ENCODE measurements around the gene PRKCB.

- TF ChIP-seq, protein P1, sequence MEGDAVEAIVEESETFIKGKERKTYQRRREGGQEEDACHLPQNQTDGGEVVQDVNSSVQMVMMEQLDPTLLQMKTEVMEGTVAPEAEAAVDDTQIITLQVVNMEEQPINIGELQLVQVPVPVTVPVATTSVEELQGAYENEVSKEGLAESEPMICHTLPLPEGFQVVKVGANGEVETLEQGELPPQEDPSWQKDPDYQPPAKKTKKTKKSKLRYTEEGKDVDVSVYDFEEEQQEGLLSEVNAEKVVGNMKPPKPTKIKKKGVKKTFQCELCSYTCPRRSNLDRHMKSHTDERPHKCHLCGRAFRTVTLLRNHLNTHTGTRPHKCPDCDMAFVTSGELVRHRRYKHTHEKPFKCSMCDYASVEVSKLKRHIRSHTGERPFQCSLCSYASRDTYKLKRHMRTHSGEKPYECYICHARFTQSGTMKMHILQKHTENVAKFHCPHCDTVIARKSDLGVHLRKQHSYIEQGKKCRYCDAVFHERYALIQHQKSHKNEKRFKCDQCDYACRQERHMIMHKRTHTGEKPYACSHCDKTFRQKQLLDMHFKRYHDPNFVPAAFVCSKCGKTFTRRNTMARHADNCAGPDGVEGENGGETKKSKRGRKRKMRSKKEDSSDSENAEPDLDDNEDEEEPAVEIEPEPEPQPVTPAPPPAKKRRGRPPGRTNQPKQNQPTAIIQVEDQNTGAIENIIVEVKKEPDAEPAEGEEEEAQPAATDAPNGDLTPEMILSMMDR (conservative IDR thresholded peaks at IDR 0.05; ENCODE audit: low read depth in 2 of 2) = no peak
- TF ChIP-seq POLR2AphosphoS5 (IDR thresholded peaks at IDR 0.05; ENCODE audit: low read depth) = no peak
- no peak for TF ChIP-seq EZH2phosphoT487 (IDR thresholded peaks at IDR 0.05; ENCODE audit: unreplicated experiment)
- no peak for TF ChIP-seq EZH2 (IDR thresholded peaks at IDR 0.05; ENCODE audit: low read depth, unreplicated experiment)
- TF ChIP-seq, protein P2, sequence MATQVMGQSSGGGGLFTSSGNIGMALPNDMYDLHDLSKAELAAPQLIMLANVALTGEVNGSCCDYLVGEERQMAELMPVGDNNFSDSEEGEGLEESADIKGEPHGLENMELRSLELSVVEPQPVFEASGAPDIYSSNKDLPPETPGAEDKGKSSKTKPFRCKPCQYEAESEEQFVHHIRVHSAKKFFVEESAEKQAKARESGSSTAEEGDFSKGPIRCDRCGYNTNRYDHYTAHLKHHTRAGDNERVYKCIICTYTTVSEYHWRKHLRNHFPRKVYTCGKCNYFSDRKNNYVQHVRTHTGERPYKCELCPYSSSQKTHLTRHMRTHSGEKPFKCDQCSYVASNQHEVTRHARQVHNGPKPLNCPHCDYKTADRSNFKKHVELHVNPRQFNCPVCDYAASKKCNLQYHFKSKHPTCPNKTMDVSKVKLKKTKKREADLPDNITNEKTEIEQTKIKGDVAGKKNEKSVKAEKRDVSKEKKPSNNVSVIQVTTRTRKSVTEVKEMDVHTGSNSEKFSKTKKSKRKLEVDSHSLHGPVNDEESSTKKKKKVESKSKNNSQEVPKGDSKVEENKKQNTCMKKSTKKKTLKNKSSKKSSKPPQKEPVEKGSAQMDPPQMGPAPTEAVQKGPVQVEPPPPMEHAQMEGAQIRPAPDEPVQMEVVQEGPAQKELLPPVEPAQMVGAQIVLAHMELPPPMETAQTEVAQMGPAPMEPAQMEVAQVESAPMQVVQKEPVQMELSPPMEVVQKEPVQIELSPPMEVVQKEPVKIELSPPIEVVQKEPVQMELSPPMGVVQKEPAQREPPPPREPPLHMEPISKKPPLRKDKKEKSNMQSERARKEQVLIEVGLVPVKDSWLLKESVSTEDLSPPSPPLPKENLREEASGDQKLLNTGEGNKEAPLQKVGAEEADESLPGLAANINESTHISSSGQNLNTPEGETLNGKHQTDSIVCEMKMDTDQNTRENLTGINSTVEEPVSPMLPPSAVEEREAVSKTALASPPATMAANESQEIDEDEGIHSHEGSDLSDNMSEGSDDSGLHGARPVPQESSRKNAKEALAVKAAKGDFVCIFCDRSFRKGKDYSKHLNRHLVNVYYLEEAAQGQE (IDR thresholded peaks at IDR 0.05; ENCODE audit: unreplicated experiment) = no peak
- no peak for TF ChIP-seq JUNB (IDR thresholded peaks at IDR 0.05; ENCODE audit: unreplicated experiment)
- no peak for TF ChIP-seq ZNF462 (CRISPR knock-in tag; IDR thresholded peaks at IDR 0.05)
- TF ChIP-seq ZNF331 (CRISPR knock-in tag; IDR thresholded peaks at IDR 0.05; ENCODE audit: low read depth) = no peak
Measured at GRCh38 chr16:24009955-24010354, 174.2 kb downstream of the PRKCB start.
